ENCODE results near the gene PCBP3.

DNA sequence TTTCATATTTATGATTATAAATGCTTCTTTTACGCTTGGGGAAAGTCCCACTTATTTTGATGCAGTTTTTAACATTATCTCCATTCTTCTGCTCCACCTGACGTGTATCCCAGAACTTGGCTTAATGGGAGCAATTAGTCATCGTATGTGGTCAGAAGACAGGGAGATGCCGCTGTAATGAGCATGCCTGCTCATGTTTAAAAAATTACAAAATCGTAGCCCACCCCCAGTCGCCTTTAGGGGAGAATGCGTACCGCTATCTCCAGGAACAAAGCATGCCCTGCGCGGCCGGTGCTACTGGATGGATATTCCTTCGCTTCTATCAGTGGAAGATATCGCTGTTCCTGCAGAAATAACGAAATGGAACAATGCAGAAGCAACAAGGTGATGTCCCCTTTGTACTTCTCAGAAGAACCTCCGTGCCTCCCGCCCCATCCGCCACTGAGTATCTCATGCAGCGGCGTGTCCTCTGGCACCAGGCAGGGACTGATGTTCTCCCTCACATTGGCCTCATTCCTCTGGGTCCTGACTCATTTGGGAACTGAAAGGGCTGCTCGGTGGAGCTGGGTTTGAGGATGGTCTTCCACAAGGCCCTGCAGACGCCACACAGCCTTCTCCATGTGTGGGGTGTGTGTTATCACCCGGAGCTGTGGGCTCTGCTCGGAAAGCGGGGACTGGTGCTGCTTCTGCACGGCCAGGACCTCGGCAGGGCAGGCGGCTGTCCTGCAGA, 221.7 kb downstream of the PCBP3 start:
- no peak for TF ChIP-seq CTCF (IDR thresholded peaks at IDR 0.05; ENCODE audit: poor library complexity, severe bottlenecking)
- no peak for TF ChIP-seq MXI1 (conservative IDR thresholded peaks at IDR 0.05; ENCODE audit: poor library complexity, severe bottlenecking)
- no peak for TF ChIP-seq RAD21 (conservative IDR thresholded peaks at IDR 0.05)
- TF ChIP-seq POLR2AphosphoS5 (IDR thresholded peaks at IDR 0.05) = no peak
- TF ChIP-seq REST (IDR thresholded peaks at IDR 0.05; ENCODE audit: borderline replicate concordance) = no peak
- TF ChIP-seq EZH2 (IDR thresholded peaks at IDR 0.05; ENCODE audit: borderline replicate concordance, insufficient read depth, low read length, poor library complexity, severe bottlenecking) = no peak
- TF ChIP-seq TAF1 (IDR thresholded peaks at IDR 0.05; ENCODE audit: low read depth) = no peak

Measured in neural cell (in vitro differentiated cells).